Measurements from ENCODE around the gene CAMK4. TPM values are rescaled to one million over a fixed set of nuclear protein-coding genes. Genes with fewer than 3 reads are reported as not detected.
"Not testable (repeated sequence)": the region's sequence is repeated elsewhere in the genome, so short reads cannot be mapped to it uniquely, and the experiment has no call there.

Gene CAMK4
- total RNA-seq, 1 donor from 2014 or later: 3.8 TPM

- TF ChIP-seq EZH2 (IDR thresholded peaks at IDR 0.05; ENCODE audit: insufficient read depth, low read length): no peak
- TF ChIP-seq, protein P1, sequence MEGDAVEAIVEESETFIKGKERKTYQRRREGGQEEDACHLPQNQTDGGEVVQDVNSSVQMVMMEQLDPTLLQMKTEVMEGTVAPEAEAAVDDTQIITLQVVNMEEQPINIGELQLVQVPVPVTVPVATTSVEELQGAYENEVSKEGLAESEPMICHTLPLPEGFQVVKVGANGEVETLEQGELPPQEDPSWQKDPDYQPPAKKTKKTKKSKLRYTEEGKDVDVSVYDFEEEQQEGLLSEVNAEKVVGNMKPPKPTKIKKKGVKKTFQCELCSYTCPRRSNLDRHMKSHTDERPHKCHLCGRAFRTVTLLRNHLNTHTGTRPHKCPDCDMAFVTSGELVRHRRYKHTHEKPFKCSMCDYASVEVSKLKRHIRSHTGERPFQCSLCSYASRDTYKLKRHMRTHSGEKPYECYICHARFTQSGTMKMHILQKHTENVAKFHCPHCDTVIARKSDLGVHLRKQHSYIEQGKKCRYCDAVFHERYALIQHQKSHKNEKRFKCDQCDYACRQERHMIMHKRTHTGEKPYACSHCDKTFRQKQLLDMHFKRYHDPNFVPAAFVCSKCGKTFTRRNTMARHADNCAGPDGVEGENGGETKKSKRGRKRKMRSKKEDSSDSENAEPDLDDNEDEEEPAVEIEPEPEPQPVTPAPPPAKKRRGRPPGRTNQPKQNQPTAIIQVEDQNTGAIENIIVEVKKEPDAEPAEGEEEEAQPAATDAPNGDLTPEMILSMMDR (IDR thresholded peaks at IDR 0.05; ENCODE audit: insufficient read depth, low read depth, low read length): no peak
- H3K4me1 Mint-ChIP-seq (ENCODE audit: low read depth, unreplicated experiment): peaks cover 9% of the 10 kb centered on the region
These were observed 124.6 kb downstream of the CAMK4 start for GRCh38 chr5:111348661-111349329.

GRCh38 chr5:111349429-111349828 is 125.2 kb downstream of the CAMK4 start:
- H3K9me3 Mint-ChIP-seq (ENCODE audit: unreplicated experiment): no peaks in the 10 kb centered on the region
- DNase-seq (ENCODE audit: low read depth) (no peak), FAIRE-seq (no peak)
- no peaks in the 10 kb centered on the region for H3K36me3 ChIP-seq (ENCODE audit: insufficient read depth, low read length)
- no peak overlapping the region for H3K9ac ChIP-seq (ENCODE audit: low read length)
- H3K9me3 ChIP-seq (ENCODE audit: insufficient read depth, low read depth, low read length): no peaks in the 10 kb centered on the region
- no peak overlapping the region for H3K4me2 ChIP-seq (ENCODE audit: low read length)
- H3K27me3 Mint-ChIP-seq (ENCODE audit: low read depth, unreplicated experiment): no peaks in the 10 kb centered on the region
- H3K4me1 Mint-ChIP-seq (ENCODE audit: low read depth, unreplicated experiment): peaks cover 9% of the 10 kb centered on the region
- no peak overlapping the region for H3K4me3 ChIP-seq (ENCODE audit: insufficient read depth, low read depth, low read length)
- TF ChIP-seq, protein P1 (IDR thresholded peaks at IDR 0.05; ENCODE audit: insufficient read depth, low read depth, low read length): no peak
- TF ChIP-seq EZH2 (IDR thresholded peaks at IDR 0.05; ENCODE audit: insufficient read depth, low read length): no peak
- no peaks in the 10 kb centered on the region for H4K20me1 ChIP-seq (ENCODE audit: insufficient read depth, low read length)
- H3K79me2 ChIP-seq (ENCODE audit: insufficient read depth, low read length): no peaks in the 10 kb centered on the region
- H2AFZ ChIP-seq (ENCODE audit: low read depth, low read length): no peak overlapping the region
- H3K27ac Mint-ChIP-seq (ENCODE audit: unreplicated experiment): no peak overlapping the region
- H3K27me3 ChIP-seq (ENCODE audit: insufficient read depth, low read length): no peaks in the 10 kb centered on the region
- H3K4me1 ChIP-seq (ENCODE audit: insufficient read depth, low read length): no peaks in the 10 kb centered on the region
- no peak overlapping the region for H3K4me3 Mint-ChIP-seq (ENCODE audit: unreplicated experiment)
- H3K27ac ChIP-seq (ENCODE audit: low read depth, low read length): no peak overlapping the region
- no peaks in the 10 kb centered on the region for H3K36me3 Mint-ChIP-seq (ENCODE audit: low read depth, unreplicated experiment)

More at GRCh38 chr5:111348661-111349329, 124.6 kb downstream of the CAMK4 start:
- H3K27ac ChIP-seq (ENCODE audit: low read depth, low read length): no peak overlapping the region
- no peaks in the 10 kb centered on the region for H3K4me1 ChIP-seq (ENCODE audit: insufficient read depth, low read length)
- H3K9me3 ChIP-seq (ENCODE audit: insufficient read depth, low read depth, low read length): no peaks in the 10 kb centered on the region
- Mint-ChIP-seq H3K4me3 (ENCODE audit: unreplicated experiment) (no peak overlapping the region), H3K27ac (ENCODE audit: unreplicated experiment) (no peak overlapping the region), H3K9me3 (ENCODE audit: unreplicated experiment) (no peaks in the 10 kb centered on the region), H3K27me3 (ENCODE audit: low read depth, unreplicated experiment) (no peaks in the 10 kb centered on the region), H3K36me3 (ENCODE audit: low read depth, unreplicated experiment) (no peaks in the 10 kb centered on the region)
- H3K9ac ChIP-seq (ENCODE audit: low read length): no peak overlapping the region
- FAIRE-seq (no peak), DNase-seq (ENCODE audit: low read depth) (peak; percentile 8)
- no peaks in the 10 kb centered on the region for H3K27me3 ChIP-seq (ENCODE audit: insufficient read depth, low read length)
- no peak overlapping the region for H3K4me3 ChIP-seq (ENCODE audit: insufficient read depth, low read depth, low read length)
- H4K20me1 ChIP-seq (ENCODE audit: insufficient read depth, low read length): no peaks in the 10 kb centered on the region
- H3K4me2 ChIP-seq (ENCODE audit: low read length): no peak overlapping the region
- H3K79me2 ChIP-seq (ENCODE audit: insufficient read depth, low read length): no peaks in the 10 kb centered on the region
- no peak overlapping the region for H2AFZ ChIP-seq (ENCODE audit: low read depth, low read length)
- H3K36me3 ChIP-seq (ENCODE audit: insufficient read depth, low read length): no peaks in the 10 kb centered on the region

DNA sequence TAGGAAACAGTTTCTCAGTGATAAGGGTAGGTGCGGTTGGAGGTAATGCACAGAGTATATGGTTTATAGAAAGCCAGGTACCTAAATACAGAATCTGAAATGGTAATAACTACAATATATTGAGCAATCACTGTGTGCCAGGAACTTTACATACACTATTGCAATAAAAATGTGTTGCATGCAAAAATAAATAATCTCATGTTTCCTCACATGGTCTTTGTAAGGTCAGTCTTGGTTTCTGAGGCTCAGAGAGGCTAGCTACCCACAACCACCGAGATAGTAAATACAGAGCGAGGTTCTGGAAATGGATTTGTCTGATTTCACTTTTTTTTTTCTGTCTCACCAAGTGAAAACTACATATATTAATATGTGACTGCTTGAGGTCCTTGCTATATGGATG is 128.9 kb downstream of the CAMK4 start:
- no peak for FAIRE-seq
- H3K4me3 Mint-ChIP-seq (ENCODE audit: unreplicated experiment): no peak overlapping the region
- Histone ChIP-seq H3K79me2 (ENCODE audit: insufficient read depth, low read length) (no peaks in the 10 kb centered on the region), H4K20me1 (ENCODE audit: insufficient read depth, low read length) (no peaks in the 10 kb centered on the region), H3K4me2 (ENCODE audit: low read length) (no peak overlapping the region), H3K27ac (ENCODE audit: low read depth, low read length) (no peak overlapping the region), H3K9me3 (ENCODE audit: insufficient read depth, low read depth, low read length) (no peaks in the 10 kb centered on the region), H3K4me1 (ENCODE audit: insufficient read depth, low read length) (no peaks in the 10 kb centered on the region), H3K36me3 (ENCODE audit: insufficient read depth, low read length) (no peaks in the 10 kb centered on the region), H2AFZ (ENCODE audit: low read depth, low read length) (no peak overlapping the region), H3K27me3 (ENCODE audit: insufficient read depth, low read length) (no peaks in the 10 kb centered on the region), H3K9ac (ENCODE audit: low read length) (no peak overlapping the region), H3K4me3 (ENCODE audit: insufficient read depth, low read depth, low read length) (no peak overlapping the region)
- DNase-seq (ENCODE audit: low read depth): no peak
- H3K27ac Mint-ChIP-seq (ENCODE audit: unreplicated experiment): no peak overlapping the region
- no peaks in the 10 kb centered on the region for H3K4me1 Mint-ChIP-seq (ENCODE audit: low read depth, unreplicated experiment)
- no peaks in the 10 kb centered on the region for H3K36me3 Mint-ChIP-seq (ENCODE audit: low read depth, unreplicated experiment)
- H3K9me3 Mint-ChIP-seq (ENCODE audit: unreplicated experiment): no peaks in the 10 kb centered on the region
- no peak for TF ChIP-seq EZH2 (IDR thresholded peaks at IDR 0.05; ENCODE audit: insufficient read depth, low read length)
- TF ChIP-seq, protein P1 (IDR thresholded peaks at IDR 0.05; ENCODE audit: insufficient read depth, low read depth, low read length): no peak
- no peaks in the 10 kb centered on the region for H3K27me3 Mint-ChIP-seq (ENCODE audit: low read depth, unreplicated experiment)

GRCh38 chr5:111358726-111359125 is 134.5 kb downstream of the CAMK4 start:
- not testable (repeated sequence) for H3K79me2 ChIP-seq (ENCODE audit: insufficient read depth, low read length); FAIRE-seq; H3K9me3 ChIP-seq (ENCODE audit: insufficient read depth, low read depth, low read length); H3K36me3 ChIP-seq (ENCODE audit: insufficient read depth, low read length); H3K4me3 ChIP-seq (ENCODE audit: insufficient read depth, low read depth, low read length); DNase-seq (ENCODE audit: low read depth); H3K4me3 Mint-ChIP-seq (ENCODE audit: unreplicated experiment); H3K4me1 ChIP-seq (ENCODE audit: insufficient read depth, low read length); H3K27ac Mint-ChIP-seq (ENCODE audit: unreplicated experiment); H3K9ac ChIP-seq (ENCODE audit: low read length); H2AFZ ChIP-seq (ENCODE audit: low read depth, low read length); H3K27ac ChIP-seq (ENCODE audit: low read depth, low read length); H4K20me1 ChIP-seq (ENCODE audit: insufficient read depth, low read length); H3K4me2 ChIP-seq (ENCODE audit: low read length); H3K4me1 Mint-ChIP-seq (ENCODE audit: low read depth, unreplicated experiment); H3K9me3 Mint-ChIP-seq (ENCODE audit: unreplicated experiment); H3K27me3 ChIP-seq (ENCODE audit: insufficient read depth, low read length); H3K36me3 Mint-ChIP-seq (ENCODE audit: low read depth, unreplicated experiment); H3K27me3 Mint-ChIP-seq (ENCODE audit: low read depth, unreplicated experiment)
